ENCODE measurements around the gene PPP1R3C.

DNA sequence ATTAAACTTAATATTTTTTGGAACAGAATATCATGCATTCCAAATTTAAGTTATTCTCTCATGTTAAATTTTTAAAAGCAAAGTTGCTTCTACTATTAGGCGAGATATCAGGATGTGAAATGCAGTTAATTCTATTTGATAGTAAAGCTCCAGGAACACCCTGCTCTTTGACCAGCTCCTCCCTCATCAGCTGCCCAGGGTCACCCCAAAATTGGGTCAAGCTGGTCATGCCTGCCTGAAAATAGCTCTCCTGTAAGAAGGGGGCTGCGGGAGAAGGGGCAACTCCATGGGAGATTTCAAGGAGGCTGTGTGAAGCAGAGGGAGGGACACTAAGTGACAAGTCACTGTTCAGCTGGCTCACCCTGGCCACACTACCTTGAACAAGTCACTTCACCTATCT is 5.9 kb downstream of the PPP1R3C start:
- TF ChIP-seq, protein P1, sequence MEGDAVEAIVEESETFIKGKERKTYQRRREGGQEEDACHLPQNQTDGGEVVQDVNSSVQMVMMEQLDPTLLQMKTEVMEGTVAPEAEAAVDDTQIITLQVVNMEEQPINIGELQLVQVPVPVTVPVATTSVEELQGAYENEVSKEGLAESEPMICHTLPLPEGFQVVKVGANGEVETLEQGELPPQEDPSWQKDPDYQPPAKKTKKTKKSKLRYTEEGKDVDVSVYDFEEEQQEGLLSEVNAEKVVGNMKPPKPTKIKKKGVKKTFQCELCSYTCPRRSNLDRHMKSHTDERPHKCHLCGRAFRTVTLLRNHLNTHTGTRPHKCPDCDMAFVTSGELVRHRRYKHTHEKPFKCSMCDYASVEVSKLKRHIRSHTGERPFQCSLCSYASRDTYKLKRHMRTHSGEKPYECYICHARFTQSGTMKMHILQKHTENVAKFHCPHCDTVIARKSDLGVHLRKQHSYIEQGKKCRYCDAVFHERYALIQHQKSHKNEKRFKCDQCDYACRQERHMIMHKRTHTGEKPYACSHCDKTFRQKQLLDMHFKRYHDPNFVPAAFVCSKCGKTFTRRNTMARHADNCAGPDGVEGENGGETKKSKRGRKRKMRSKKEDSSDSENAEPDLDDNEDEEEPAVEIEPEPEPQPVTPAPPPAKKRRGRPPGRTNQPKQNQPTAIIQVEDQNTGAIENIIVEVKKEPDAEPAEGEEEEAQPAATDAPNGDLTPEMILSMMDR (IDR thresholded peaks at IDR 0.05; ENCODE audit: insufficient read depth, low read depth, low read length) = no peak
- no peak for TF ChIP-seq EZH2 (IDR thresholded peaks at IDR 0.05; ENCODE audit: insufficient read depth, low read length)
